CMK (cell line): ENCODE results near the gene GRIP1.

ENCODE experiments used
- DNase-seq: peaks from one replicate; pipeline ENCODE4 v3.0.0-alpha.2; 2010; ENCODE audit warnings: low read depth

GRIP1 gene

DNA sequence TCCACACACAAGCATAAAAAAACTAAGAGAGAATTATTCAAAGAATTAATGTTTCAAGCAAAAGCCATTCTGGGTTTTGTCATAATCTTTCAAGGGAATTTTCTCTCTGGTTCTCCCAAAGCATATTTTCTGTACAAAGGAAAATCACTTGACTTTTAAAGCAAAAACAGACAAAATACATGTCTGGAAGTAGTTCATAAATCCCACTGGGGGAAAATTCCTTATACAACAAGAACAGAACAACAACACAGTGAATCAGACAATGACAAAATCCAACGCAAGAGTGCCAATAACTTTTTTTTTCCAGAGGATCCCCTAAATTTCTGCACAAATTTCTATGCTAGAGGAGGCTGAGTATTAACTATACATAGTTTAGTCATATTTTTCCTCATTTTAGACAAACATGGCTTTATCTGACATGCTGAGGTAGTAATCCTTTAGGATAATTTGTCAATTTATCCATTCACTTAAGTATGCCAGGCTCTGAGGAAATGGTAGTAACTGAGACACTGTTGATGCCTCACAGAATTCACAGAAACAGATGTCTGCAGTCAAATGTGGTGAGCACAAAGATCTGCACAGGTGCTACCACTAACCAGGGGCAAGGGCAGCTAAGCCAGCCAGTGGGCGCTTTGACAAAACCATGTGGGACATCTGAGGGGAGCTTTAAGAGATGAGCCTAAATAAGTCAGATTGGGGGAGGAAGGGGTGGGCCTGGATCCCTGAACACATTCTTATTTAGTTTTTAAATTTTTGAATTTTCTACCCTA lies 38.0 kb downstream of the GRIP1 start:
- no peak for DNase-seq

GRCh38 chr12:66638666-66639065 lies 40.2 kb downstream of the GRIP1 start:
- DNase-seq: no peak

DNA sequence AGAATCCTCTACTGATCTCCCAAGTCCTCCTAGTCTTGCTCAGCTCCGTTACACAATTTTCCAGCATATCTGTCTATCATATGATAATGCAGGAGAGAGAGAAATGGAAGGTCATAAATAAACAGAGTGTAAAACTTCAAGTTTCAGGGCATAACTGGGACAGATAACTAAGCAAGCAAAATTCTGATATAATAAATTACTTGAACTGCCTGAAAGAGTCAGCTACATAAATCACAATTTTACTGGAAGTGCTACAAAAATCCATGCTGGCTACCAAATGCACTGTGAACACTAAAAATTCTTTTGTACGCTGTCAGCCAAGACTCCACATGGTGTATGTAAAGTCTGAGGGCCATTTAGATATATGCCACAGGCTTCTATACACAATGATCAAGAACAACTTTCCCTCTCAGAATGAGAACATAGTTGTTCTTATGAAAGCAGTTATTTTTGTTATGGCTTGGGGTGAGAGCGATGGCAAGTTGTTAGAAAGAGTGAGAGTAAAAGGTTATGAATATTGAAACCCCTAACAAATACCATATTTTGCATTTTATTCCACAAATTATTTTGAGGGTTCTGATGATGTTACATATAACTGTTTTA lies 41.1 kb downstream of the GRIP1 start:
- DNase-seq: no peak

DNA sequence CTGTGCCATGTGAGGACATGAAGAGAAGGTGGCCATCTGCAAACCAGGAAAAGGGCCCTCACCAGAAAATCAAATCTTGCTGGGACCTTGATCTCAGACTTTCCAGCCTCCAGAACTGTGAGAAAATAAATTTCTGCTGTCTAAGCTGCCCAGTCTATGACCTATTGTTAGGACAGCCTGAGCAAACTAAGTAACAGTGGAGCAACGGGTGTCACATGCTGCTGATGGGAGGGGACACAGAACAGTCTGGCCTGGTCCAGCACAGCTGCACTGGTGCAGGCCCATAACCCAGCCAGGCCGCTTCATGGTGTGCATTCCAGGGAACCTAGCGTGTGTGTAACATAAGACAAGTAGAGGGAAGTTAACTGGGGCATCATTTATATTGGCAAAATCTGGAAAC lies 42.1 kb downstream of the GRIP1 start:
- no peak for DNase-seq

DNA sequence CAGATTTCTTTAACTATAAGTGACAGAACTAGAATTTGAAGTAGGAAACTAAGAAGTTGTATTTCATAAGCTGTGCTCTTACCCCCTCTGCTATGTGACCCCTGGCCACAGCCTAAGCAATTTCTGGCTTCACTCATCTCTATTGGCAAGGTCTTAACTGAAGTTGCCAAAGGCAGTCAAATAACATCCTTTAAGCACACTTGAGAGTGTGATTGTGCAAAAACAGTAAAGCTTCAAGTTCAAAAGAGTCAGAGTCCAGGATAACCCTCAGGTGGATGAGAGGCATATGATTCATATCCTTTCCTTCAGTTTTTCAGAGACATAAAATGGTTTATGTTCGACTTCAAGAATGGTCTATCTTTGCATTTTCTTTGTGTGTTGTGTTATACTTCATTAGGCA lies 45.2 kb downstream of the GRIP1 start:
- DNase-seq: no peak

DNA sequence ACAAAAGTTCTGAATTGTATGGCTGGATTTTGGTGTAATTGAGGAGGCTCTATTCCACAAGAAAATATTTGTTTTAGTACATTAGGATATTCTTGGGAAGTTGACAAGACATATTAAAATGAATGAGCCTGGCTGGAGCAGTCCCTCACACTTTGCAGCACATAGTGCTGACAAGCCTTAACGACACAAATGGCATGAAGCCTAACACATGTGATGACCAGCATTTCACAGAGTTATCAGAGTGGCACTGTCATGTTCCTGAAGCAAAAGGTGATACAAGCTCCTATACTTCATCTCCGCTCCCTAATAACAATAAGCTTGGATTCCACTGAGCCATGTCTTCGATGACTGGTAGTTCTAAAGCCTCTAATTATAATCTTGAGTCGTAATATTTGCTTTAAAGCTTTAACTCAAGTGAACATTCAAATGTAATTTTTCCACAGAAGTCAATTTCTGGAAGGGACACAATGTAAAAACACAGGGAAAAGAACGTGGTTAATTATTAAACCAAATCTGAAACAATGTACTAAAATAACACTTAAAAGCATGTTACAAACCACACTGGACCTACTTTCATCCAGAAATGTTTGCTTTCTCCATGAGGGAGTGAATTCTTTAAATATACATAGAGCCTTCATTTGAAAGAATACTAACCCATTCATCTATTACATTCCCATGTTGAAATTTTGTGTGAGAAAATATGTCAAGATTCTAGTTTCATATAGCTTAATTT lies 49.6 kb downstream of the GRIP1 start:
- DNase-seq: no peak

DNA sequence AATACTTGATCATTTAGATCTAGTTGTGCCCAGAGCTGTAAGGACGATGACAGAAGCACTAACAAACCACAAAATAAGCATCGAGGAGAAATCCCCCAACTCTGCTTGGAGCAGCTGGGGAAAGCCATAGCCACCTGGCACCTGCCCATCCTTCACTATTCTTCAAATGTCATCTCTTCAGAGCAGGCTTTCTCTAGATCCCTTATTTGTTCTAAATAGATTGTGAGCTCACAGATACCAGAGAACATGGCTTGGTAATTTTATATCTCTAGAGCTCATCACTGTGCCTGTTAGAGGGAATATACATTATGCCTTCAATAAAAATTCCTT lies 50.9 kb downstream of the GRIP1 start:
- no peak for DNase-seq

DNA sequence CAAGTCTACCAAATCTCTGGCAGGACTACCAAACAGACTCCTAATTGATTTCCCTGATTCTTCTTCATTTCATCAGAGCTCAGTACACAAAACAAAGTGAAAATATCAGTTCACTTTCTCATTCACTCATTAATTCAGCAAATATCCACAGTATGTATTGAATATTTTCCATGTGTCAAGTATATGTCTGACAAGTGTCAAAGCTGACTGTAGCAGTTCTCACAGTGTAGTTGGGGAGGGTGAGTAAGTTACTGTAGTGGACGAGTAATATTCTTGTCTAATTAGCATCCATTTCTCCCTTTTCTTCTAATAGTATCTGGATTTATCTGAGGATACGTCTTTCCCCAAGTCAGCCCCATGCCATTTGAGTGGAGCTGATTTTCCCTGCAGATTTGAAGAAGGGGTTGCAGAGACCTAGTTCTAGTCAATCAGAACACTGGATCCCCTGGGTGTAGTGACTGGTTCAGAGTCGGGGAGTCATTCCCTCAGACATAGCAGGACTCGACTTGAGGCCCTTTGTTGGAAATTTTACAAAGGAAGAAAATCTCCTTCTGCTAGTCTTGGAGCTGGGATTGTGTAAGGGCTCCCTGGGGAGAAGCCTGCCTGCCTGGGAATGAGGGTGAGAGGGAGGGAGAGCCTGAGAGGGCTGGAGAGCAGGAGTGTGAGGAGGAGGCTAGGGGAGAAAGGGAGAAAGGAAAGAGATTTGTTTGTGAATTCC lies 51.4 kb downstream of the GRIP1 start:
- DNase-seq: no peak

DNA sequence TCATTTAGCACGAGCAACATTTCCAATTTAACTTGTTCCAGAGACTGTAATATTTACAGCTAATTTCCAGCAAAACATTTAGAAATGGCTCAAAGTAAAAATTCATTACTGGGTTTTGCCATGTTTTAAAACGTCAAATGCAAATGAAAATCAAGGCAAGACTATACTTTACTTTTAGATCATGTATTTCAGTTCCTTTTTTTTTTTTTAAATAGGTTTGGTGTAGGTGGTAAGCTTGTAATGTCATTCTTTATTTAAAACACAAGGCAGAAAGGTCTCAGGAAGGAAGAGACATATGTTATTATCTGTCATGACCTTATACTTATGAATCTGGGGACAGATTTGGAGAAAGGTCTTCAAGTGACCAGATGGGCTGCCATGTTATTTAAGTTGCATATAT lies 54.1 kb downstream of the GRIP1 start:
- DNase-seq: no peak

- no peak for DNase-seq
These were observed 55.4 kb downstream of the GRIP1 start for GRCh38 chr12:66623455-66623854.

- DNase-seq: no peak
These were observed 58.2 kb downstream of the GRIP1 start for GRCh38 chr12:66620688-66621087.

GRCh38 chr12:66620026-66620425 lies 58.9 kb downstream of the GRIP1 start:
- no peak for DNase-seq

DNA sequence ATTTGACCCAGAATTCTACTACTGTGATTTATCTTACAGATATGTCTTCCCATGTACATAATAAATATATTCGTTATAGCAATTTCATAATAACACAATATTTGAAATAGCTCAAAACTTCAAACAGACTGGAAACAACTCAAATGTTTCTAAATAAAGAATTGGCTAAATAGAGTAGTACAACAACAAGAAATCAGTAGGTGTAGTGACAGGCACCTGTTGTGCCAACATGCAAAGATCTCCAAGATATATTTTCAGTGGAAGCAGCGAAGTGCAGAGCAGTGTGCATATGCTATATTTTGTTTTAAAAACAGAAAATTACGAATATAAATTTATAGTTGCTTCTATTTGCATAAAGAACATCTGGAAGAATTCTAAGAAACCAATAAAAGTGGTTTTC lies 60.9 kb downstream of the GRIP1 start:
- no peak for DNase-seq

- DNase-seq: no peak
These were observed 66.6 kb downstream of the GRIP1 start for GRCh38 chr12:66612090-66612775.

DNA sequence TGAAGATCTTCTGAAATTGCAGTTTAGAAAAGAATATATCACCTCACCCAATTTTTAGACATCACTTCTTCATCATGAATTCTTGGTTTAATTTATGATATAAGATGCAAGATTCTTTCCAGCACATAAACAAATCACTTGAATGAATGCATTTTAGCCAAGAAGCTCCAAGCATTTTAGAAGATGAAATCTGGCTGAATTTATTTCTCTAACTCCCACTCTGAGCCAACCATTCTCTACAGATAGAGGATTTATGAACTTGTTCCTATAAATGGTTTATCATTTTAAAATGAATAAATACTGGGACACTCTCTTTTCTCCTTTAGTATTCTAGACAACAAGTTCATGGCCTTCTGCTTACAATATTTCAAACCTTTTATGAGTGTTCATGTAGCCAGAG lies 71.7 kb downstream of the GRIP1 start:
- no peak for DNase-seq

- DNase-seq: no peak
These were observed 73.6 kb downstream of the GRIP1 start for GRCh38 chr12:66605293-66605692.

DNA sequence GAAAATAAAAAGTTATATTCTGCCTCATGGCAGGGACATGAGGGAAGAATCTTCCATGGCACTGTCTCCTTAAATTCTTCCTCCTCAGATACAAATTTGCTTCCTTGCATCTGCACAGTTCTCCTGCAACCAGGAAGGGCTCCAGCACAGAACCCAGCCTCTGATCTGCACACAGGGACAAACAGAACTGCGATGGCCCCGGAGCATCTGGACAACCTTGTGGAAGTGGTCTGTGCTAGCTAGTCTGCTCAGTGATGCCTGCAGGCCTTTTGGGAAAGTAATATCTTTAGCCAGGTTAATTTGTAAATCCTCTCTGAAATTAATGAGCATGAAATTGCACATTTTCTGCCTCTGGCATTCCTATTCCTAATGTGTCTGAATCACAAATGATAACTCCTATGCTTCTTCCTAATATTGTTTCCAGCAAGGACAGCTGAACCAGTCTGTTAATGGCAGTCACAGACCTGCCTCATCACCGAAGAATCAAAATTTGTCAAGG lies 74.8 kb downstream of the GRIP1 start:
- DNase-seq: no peak

DNA sequence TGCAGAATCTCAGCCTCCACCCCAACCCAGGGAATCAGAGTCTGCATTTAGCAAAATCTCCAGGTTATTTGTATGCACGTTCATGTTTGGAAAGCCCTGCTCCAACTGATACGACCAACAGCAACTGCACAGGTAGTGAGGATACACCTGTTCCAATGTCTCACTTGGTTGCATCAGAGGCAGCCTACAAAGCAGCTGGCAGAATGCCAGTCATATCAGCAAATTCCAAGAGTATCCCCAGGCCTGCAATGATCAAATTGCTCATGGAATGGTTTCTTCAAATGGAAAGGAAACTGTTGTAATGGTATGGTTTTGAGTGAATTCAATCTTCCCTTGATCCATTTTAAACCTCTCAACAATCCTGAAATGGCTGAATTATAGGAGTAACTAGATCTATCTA lies 75.4 kb downstream of the GRIP1 start:
- DNase-seq: no peak

DNA sequence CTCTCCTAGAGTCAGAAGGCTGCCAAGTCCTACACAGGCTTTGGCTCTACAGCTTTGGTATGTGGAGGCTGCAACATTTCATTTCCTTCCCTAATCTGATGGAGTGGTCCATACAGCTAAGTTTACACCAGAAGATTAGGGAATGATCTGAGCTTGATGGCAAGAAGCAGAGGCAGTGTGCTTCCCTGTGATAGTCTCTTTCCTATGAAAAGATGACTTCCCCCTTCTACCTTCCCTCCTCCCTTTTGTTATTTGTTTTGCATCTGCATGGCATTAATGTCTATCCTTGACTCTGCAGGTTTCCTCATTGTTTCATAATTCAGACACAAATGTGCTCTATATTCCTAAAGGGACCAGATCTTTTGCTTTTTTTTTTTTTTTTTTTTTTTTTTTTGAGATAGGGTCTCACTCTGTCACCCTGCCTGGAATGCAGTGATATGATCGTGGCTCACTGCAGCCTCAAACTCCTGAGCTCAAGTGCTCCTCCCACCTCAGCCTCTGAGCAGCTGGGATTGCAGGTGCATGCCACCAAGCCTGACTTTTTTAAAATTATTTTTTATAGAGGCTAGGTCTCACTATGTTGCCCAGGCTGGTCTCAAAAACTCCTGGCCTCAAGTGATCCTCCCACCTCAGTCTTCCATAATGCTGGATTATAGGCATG lies 76.3 kb downstream of the GRIP1 start:
- DNase-seq: no peak

- DNase-seq: no peak
These were observed 78.0 kb downstream of the GRIP1 start for GRCh38 chr12:66600903-66601302.

GRCh38 chr12:66599816-66600215 lies 79.1 kb downstream of the GRIP1 start:
- DNase-seq: no peak

GRCh38 chr12:66598608-66599007 lies 80.3 kb downstream of the GRIP1 start:
- DNase-seq: no peak
